Measurements from ENCODE around the gene PATL2. TPM values are rescaled to one million over a fixed set of nuclear protein-coding genes. Genes with fewer than 3 reads are reported as not detected.

PATL2 gene
- total and polyA plus RNA-seq, 2 donors (not counting 3 experiments of a cell fraction or from before 2014, with no cell fraction given): 0.18 TPM; not detected in 1

GRCh38 chr15:44656913-44657312, 54.2 kb downstream of the PATL2 start:
- Histone ChIP-seq H4K20me1 (replicated peaks; ENCODE audit: control insufficient read depth, extremely low read depth, insufficient read depth, low read length) (no peaks in the 10 kb centered on the region), H2AFZ (ENCODE audit: low read depth, low read length) (no peak overlapping the region), H3K27ac (ENCODE audit: insufficient read depth, low read depth, low read length) (no peak overlapping the region), H3K4me1 (ENCODE audit: control insufficient read depth, extremely low read depth, insufficient read depth, low read length) (no peaks in the 10 kb centered on the region), H3K9ac (replicated peaks; ENCODE audit: extremely low read depth, insufficient read depth, low read length) (no peak overlapping the region), H3K9me3 (replicated peaks; ENCODE audit: control insufficient read depth, insufficient read depth, low read length) (no peaks in the 10 kb centered on the region), H3K36me3 (ENCODE audit: control insufficient read depth in 2 of 2, extremely low read depth in 1 of 2, insufficient read depth in 2 of 2, low read length in 2 of 2) (peaks cover 3 to 6% of the 10 kb centered on the region in 2 experiments), H3K9me1 (replicated peaks; ENCODE audit: control insufficient read depth, extremely low read depth, insufficient read depth, low read length) (no peaks in the 10 kb centered on the region), H3K4me3 (replicated peaks in 1 of 3; ENCODE audit: insufficient read depth in 1 of 3, low read depth in 1 of 3, low read length in 3 of 3) (no peak overlapping the region), H3K27me3 (ENCODE audit: control insufficient read depth in 2 of 2, insufficient read depth in 2 of 2, low read length in 2 of 2) (no peaks in the 10 kb centered on the region), H3K79me2 (ENCODE audit: control insufficient read depth, insufficient read depth, low read length) (no peaks in the 10 kb centered on the region), H3K4me2 (ENCODE audit: insufficient read depth, low read length) (no peak overlapping the region)
- DNase-seq (ENCODE audit: low read depth, low spot score) (no peak), FAIRE-seq (no peak)
- dilution Hi-C loops (cut with MboI; ENCODE audit: extremely low pct_ligation_motif_present, low sequenced_read_pairs) (no loop called here), intact Hi-C loops (cut with micrococcal nuclease) (no loop called here)
- ChIA-PET POLR2A (interaction anchor here (1.0 kb wide), 1 partner anchor 19 kb away, joined by 4 read pairs; no protein-coding TSS in a partner anchor), CTCF (no interaction called here)
- BruUV-seq (replicated peaks): no TSS peak
- TF ChIP-seq POLR2A (IDR thresholded peaks at IDR 0.05; ENCODE audit: low read depth, low read length) (no peak), MAX (IDR thresholded peaks at IDR 0.05; ENCODE audit: insufficient read depth, insufficient read length) (no peak), CTCF (IDR thresholded peaks at IDR 0.05; ENCODE audit: extremely low read depth in 1 of 2, insufficient read depth in 1 of 2, low read depth in 1 of 2, low read length in 2 of 2) (no peak)

GRCh38 chr15:44656298-44656697, 54.8 kb downstream of the PATL2 start:
- no TSS peak for BruUV-seq (replicated peaks)
- Histone ChIP-seq H3K4me2 (ENCODE audit: insufficient read depth, low read length) (no peak overlapping the region), H4K20me1 (replicated peaks; ENCODE audit: control insufficient read depth, extremely low read depth, insufficient read depth, low read length) (no peaks in the 10 kb centered on the region), H2AFZ (ENCODE audit: low read depth, low read length) (no peak overlapping the region), H3K9ac (replicated peaks; ENCODE audit: extremely low read depth, insufficient read depth, low read length) (no peak overlapping the region), H3K27ac (ENCODE audit: insufficient read depth, low read depth, low read length) (no peak overlapping the region), H3K27me3 (ENCODE audit: control insufficient read depth in 2 of 2, insufficient read depth in 2 of 2, low read length in 2 of 2) (no peaks in the 10 kb centered on the region), H3K4me1 (ENCODE audit: control insufficient read depth, extremely low read depth, insufficient read depth, low read length) (no peaks in the 10 kb centered on the region), H3K36me3 (ENCODE audit: control insufficient read depth in 2 of 2, extremely low read depth in 1 of 2, insufficient read depth in 2 of 2, low read length in 2 of 2) (peaks cover 5 to 9% of the 10 kb centered on the region in 2 experiments), H3K9me3 (replicated peaks; ENCODE audit: control insufficient read depth, insufficient read depth, low read length) (no peaks in the 10 kb centered on the region), H3K4me3 (replicated peaks in 1 of 3; ENCODE audit: insufficient read depth in 1 of 3, low read depth in 1 of 3, low read length in 3 of 3) (no peak overlapping the region), H3K79me2 (ENCODE audit: control insufficient read depth, insufficient read depth, low read length) (no peaks in the 10 kb centered on the region), H3K9me1 (replicated peaks; ENCODE audit: control insufficient read depth, extremely low read depth, insufficient read depth, low read length) (no peaks in the 10 kb centered on the region)
- TF ChIP-seq GATA2 (IDR thresholded peaks at IDR 0.05; ENCODE audit: insufficient read depth, insufficient read length, low read depth, low read length) (no peak), EZH2 (IDR thresholded peaks at IDR 0.05; ENCODE audit: borderline replicate concordance, low read depth, low read length, severe bottlenecking) (no peak), FOS (IDR thresholded peaks at IDR 0.05; ENCODE audit: borderline replicate concordance, insufficient read depth, low read length) (no peak), MYC (IDR thresholded peaks at IDR 0.05; ENCODE audit: low read depth, low read length) (no peak), CTCF (IDR thresholded peaks at IDR 0.05; ENCODE audit: extremely low read depth in 1 of 2, insufficient read depth in 1 of 2, low read depth in 1 of 2, low read length in 2 of 2) (no peak), MAX (IDR thresholded peaks at IDR 0.05; ENCODE audit: insufficient read depth, insufficient read length) (no peak), POLR2A (IDR thresholded peaks at IDR 0.05; ENCODE audit: low read depth, low read length) (no peak), JUN (IDR thresholded peaks at IDR 0.05; ENCODE audit: borderline replicate concordance, insufficient read depth, insufficient read length, low read depth) (no peak), POLR2AphosphoS5 (IDR thresholded peaks at IDR 0.05; ENCODE audit: insufficient read depth, low read depth, low read length) (no peak)
- FAIRE-seq (no peak), DNase-seq (ENCODE audit: low read depth, low spot score) (no peak)
- POLR2A ChIA-PET: interaction anchor here (1.0 kb wide), 1 partner anchor 18 kb away, joined by 4 read pairs; no protein-coding TSS in a partner anchor
- CTCF ChIA-PET: no interaction called here
- dilution Hi-C loops (cut with MboI; ENCODE audit: extremely low pct_ligation_motif_present, low sequenced_read_pairs) (no loop called here), intact Hi-C loops (cut with micrococcal nuclease) (no loop called here)
